ENCODE data around the gene OR2B2. TPM values are rescaled to one million over a fixed set of nuclear protein-coding genes. Genes with fewer than 3 reads are reported as not detected.

The OR2B2 gene
- total RNA-seq, 2 experiments from 2014 or later = not detected

GRCh38 chr6:27873021-27873940, 38.9 kb downstream of the OR2B2 start:
- Mint-ChIP-seq H3K36me3 (ENCODE audit: low read depth) (peaks cover 7% of the 10 kb centered on the region), H3K4me1 (ENCODE audit: low read depth) (peaks cover 19% of the 10 kb centered on the region), H3K4me3 (peak overlapping the region; percentile 93), H3K27me3 (no peaks in the 10 kb centered on the region), H3K27ac (peak overlapping the region; percentile 99), H3K9me3 (no peaks in the 10 kb centered on the region)
- DNase-seq = peak; percentile 85
- CTCF ChIA-PET = interaction anchor here (0.9 to 12.6 kb wide), 11 partner anchors 9 to 101 kb away, joined by 3 to 157 read pairs (median 4); a partner anchor contains a TSS
- TF ChIP-seq CTCF (IDR thresholded peaks at IDR 0.05) = no peak
- peak; percentile 59 for ATAC-seq
- POLR2A ChIA-PET = interaction anchor here (0.8 to 21.5 kb wide), 23 partner anchors 8 to 1847 kb away, joined by 3 to 1105 read pairs (median 9); a partner anchor contains a TSS
- intact Hi-C loops (cut with micrococcal nuclease) = no loop called here

- CTCF ChIA-PET = interaction anchor here (0.6 to 12.6 kb wide), 12 partner anchors 10 to 695 kb away, joined by 3 to 157 read pairs (median 6); a partner anchor contains a TSS
- no peaks in the 10 kb centered on the region for H3K27me3 Mint-ChIP-seq
- TF ChIP-seq CTCF (IDR thresholded peaks at IDR 0.05) = no peak
- H3K4me3 Mint-ChIP-seq = peak overlapping the region; percentile 93
- peak overlapping the region; percentile 99 for H3K27ac Mint-ChIP-seq
- intact Hi-C loops (cut with micrococcal nuclease) = loop anchor here (1.0 kb wide), 1 partner anchor 20 kb away; no protein-coding TSS in a partner anchor
- POLR2A ChIA-PET = interaction anchor here (0.7 to 21.5 kb wide), 30 partner anchors 9 to 1846 kb away, joined by 3 to 1105 read pairs (median 5); a partner anchor contains a TSS
- H3K4me1 Mint-ChIP-seq (ENCODE audit: low read depth) = peaks cover 24% of the 10 kb centered on the region
- peaks cover 7% of the 10 kb centered on the region for H3K36me3 Mint-ChIP-seq (ENCODE audit: low read depth)
- peak; percentile 38 for ATAC-seq
- H3K9me3 Mint-ChIP-seq = no peaks in the 10 kb centered on the region
- DNase-seq = peak; percentile 65
Observed at GRCh38 chr6:27872642-27873020, 39.6 kb downstream of the OR2B2 start.

GRCh38 chr6:27871924-27872638, 40.1 kb downstream of the OR2B2 start:
- Mint-ChIP-seq H3K4me3 (peak overlapping the region; percentile 93), H3K9me3 (no peaks in the 10 kb centered on the region), H3K36me3 (ENCODE audit: low read depth) (peaks cover 7% of the 10 kb centered on the region), H3K4me1 (ENCODE audit: low read depth) (peaks cover 26% of the 10 kb centered on the region), H3K27me3 (no peaks in the 10 kb centered on the region), H3K27ac (peak overlapping the region; percentile 99)
- intact Hi-C loops (cut with micrococcal nuclease) = loop anchor here (1.0 kb wide), 1 partner anchor 20 kb away; no protein-coding TSS in a partner anchor
- peak; percentile 85 for DNase-seq
- TF ChIP-seq CTCF (IDR thresholded peaks at IDR 0.05) = peak; percentile 27
- CTCF ChIA-PET = interaction anchor here (0.6 to 12.6 kb wide), 13 partner anchors 11 to 695 kb away, joined by 3 to 157 read pairs (median 5); a partner anchor contains a TSS
- peak; percentile 61 for ATAC-seq
- POLR2A ChIA-PET = interaction anchor here (0.6 to 21.5 kb wide), 34 partner anchors 8 to 1846 kb away, joined by 3 to 1105 read pairs (median 5); a partner anchor contains a TSS

- no peaks in the 10 kb centered on the region for H3K27me3 Mint-ChIP-seq
- DNase-seq = no peak
- peaks cover 34% of the 10 kb centered on the region for H3K4me1 Mint-ChIP-seq (ENCODE audit: low read depth)
- ATAC-seq = no peak
- ChIA-PET CTCF (interaction anchor here (0.8 to 12.6 kb wide), 5 partner anchors 20 to 48 kb away, joined by 3 to 157 read pairs (median 8); a partner anchor contains a TSS), POLR2A (interaction anchor here (0.9 to 21.5 kb wide), 11 partner anchors 19 to 1844 kb away, joined by 3 to 1105 read pairs (median 52); a partner anchor contains a TSS)
- intact Hi-C loops (cut with micrococcal nuclease) = no loop called here
- H3K27ac Mint-ChIP-seq = peak overlapping the region; percentile 99
- no peaks in the 10 kb centered on the region for H3K9me3 Mint-ChIP-seq
- H3K4me3 Mint-ChIP-seq = peak overlapping the region; percentile 93
- TF ChIP-seq CTCF (IDR thresholded peaks at IDR 0.05) = no peak
- peaks cover 20% of the 10 kb centered on the region for H3K36me3 Mint-ChIP-seq (ENCODE audit: low read depth)
Observed at GRCh38 chr6:27870291-27870870, 41.8 kb downstream of the OR2B2 start.

Data from activated CD8-positive, alpha-beta T cell treated with anti-CD3 and anti-CD28 coated beads for 36 hours (primary cell).